ENCODE measurements around the gene MTHFR. TPM values are rescaled to one million over a fixed set of nuclear protein-coding genes. Genes with fewer than 3 reads are reported as not detected.
A peak's percentile ranks its signal among the peaks of the same experiment; 100 is the strongest.

The MTHFR gene
- total and polyA plus RNA-seq, 3 experiments from 2014 or later: 10.0 to 16.3 (median 13.5) TPM

DNA sequence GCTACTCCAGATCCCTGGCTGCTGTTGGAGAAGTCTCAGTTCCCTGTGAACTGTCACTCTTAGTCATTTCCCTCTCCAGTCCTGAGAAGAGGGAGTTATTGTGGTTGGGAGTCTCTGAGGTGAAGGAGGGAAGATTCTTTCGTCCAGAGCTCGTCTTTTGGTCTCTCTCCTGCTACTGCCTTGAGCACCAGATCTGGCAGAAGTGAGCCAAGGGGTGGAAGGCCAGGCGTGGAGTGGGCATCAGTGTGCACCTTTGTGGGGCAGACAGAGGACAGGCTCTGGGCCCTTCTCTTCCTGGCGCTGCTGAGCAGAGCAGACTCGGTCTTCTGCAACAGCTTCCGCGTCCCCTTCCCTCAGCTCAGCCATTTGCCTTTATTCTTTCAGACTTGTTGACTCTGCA is 19.4 kb upstream of the MTHFR start:
- Mint-ChIP-seq H3K27ac (no peak overlapping the region), H3K4me3 (no peak overlapping the region), H3K27me3 (no peaks in the 10 kb centered on the region), H3K36me3 (peaks cover 0 to 82% (median 8%) of the 10 kb centered on the region in 3 donors), H3K9me3 (no peaks in the 10 kb centered on the region), H3K4me1 (no peaks in the 10 kb centered on the region)
- Histone ChIP-seq H3K36me3 (ENCODE audit: insufficient read depth, low read length) (peaks cover 22% of the 10 kb centered on the region), H3K27ac (ENCODE audit: low read depth, low read length) (no peak overlapping the region), H3K27me3 (ENCODE audit: insufficient read depth, low read length, poor library complexity, severe bottlenecking) (no peaks in the 10 kb centered on the region), H3K4me3 (ENCODE audit: low read length) (no peak overlapping the region), H3K4me1 (ENCODE audit: insufficient read depth, low read length) (no peaks in the 10 kb centered on the region), H3K9me3 (ENCODE audit: low read length) (no peaks in the 10 kb centered on the region)
- no peak for DNase-seq
- ChIA-PET CTCF (no interaction called here), POLR2A (no interaction called here)

DNA sequence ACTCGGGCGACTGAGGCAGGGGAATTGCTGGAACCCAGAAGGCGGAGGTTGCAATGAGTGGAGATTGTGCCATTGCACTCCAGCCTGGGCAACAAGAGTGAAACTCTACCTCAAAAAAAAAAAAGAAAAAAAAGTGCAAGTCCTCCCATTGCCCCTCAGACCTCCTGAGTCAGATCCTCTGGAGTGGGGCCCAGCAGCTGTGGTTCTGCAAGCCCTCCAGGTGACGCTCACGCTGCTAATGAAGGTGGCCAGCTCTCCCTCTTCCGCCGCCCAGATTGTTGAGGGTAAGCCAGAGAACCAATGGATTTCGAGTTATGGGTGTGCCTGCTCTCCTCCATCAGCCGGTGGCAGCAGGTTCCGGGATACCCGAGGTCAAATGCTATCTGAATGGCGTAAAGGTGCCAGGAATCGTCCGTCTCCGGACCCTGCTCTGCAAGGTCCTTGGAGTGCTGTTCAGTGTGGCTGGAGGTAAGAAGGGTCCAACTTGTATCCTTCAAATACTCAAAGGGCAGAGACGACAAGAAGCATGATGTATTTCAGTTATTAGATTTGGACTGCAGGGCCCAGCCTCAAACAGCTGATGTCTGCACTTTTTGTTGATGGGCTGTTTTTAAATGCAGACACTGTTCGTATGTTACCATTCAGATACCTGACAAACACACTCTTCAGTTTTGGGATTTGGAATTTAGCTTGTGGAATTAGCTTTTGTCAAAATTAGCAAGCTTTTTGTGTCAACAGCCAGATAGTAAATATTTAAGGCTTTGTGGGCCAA is 17.8 kb upstream of the MTHFR start:
- Histone ChIP-seq H3K4me1 (ENCODE audit: insufficient read depth, low read length) (no peaks in the 10 kb centered on the region), H3K4me3 (ENCODE audit: low read length) (no peak overlapping the region), H3K27me3 (ENCODE audit: insufficient read depth, low read length, poor library complexity, severe bottlenecking) (no peaks in the 10 kb centered on the region), H3K36me3 (ENCODE audit: insufficient read depth, low read length) (peaks cover 24% of the 10 kb centered on the region), H3K9me3 (ENCODE audit: low read length) (no peaks in the 10 kb centered on the region), H3K27ac (ENCODE audit: low read depth, low read length) (no peak overlapping the region)
- DNase-seq: no peak
- Mint-ChIP-seq H3K27ac (peak overlapping the region in 1 of 8 donors; percentile 10), H3K4me1 (no peaks in the 10 kb centered on the region), H3K27me3 (no peaks in the 10 kb centered on the region), H3K4me3 (no peak overlapping the region), H3K9me3 (no peaks in the 10 kb centered on the region), H3K36me3 (peaks cover 0 to 83% (median 8%) of the 10 kb centered on the region in 3 donors)
- POLR2A ChIA-PET: no interaction called here
- CTCF ChIA-PET: interaction anchor here (1.3 kb wide), 1 partner anchor 15 kb away, joined by 3 read pairs; no protein-coding TSS in a partner anchor

DNA sequence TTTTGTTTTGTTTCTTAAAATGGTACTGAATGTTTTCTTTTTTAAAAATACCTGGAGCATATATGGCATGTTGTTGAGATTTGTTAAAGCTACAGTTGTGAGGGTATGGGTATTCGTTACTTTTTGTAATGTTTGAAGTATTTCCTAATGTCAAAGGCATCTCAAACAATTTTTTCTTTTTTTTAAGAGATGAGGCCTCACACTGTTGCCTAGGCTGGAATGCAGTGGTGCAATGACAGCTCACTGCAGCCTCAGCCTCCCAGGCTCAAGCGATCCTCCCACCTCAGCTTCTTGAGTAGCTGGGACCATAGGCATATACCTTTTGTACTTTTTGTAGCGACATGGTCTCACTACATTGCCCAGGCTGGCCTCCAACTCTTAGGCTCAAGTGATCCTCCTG is 16.3 kb upstream of the MTHFR start:
- Histone ChIP-seq H3K27me3 (ENCODE audit: insufficient read depth, low read length, poor library complexity, severe bottlenecking) (no peaks in the 10 kb centered on the region), H3K27ac (ENCODE audit: low read depth, low read length) (no peak overlapping the region), H3K4me3 (ENCODE audit: low read length) (no peak overlapping the region), H3K9me3 (ENCODE audit: low read length) (no peaks in the 10 kb centered on the region), H3K36me3 (ENCODE audit: insufficient read depth, low read length) (peaks cover 19% of the 10 kb centered on the region), H3K4me1 (ENCODE audit: insufficient read depth, low read length) (no peaks in the 10 kb centered on the region)
- CTCF ChIA-PET: no interaction called here
- no peak for DNase-seq
- Mint-ChIP-seq H3K9me3 (no peaks in the 10 kb centered on the region), H3K27me3 (no peaks in the 10 kb centered on the region), H3K4me3 (no peak overlapping the region), H3K27ac (peak overlapping the region in 1 of 8 donors; percentile 21), H3K36me3 (peaks cover 0 to 83% (median 5%) of the 10 kb centered on the region in 3 donors), H3K4me1 (no peaks in the 10 kb centered on the region)
- POLR2A ChIA-PET: no interaction called here

DNA sequence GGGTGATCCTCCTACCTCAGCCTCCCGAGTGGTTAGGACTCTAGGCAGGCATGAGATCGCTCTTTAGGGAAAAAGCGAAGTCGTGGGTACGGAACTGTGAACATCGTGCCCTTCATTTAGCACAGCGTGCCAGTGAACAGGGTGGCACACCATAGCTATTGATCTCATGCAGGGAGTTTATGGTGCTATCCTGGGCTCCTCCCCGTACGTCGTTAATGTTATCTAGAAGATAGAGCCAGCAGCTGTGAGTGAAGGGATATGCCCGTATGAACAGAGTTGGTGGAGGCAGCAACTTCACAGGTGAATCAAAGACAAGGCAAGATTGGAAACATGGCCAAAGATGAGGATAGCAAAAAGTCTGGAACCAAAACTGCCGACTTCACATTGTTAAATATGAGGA is 11.4 kb upstream of the MTHFR start:
- Mint-ChIP-seq H3K4me1 (peaks cover 0 to 4% (median 3%) of the 10 kb centered on the region in 3 donors), H3K27me3 (no peaks in the 10 kb centered on the region), H3K9me3 (no peaks in the 10 kb centered on the region), H3K4me3 (no peak overlapping the region), H3K36me3 (peaks cover 0 to 74% (median 15%) of the 10 kb centered on the region in 3 donors), H3K27ac (no peak overlapping the region)
- Histone ChIP-seq H3K27ac (ENCODE audit: low read depth, low read length) (no peak overlapping the region), H3K36me3 (ENCODE audit: insufficient read depth, low read length) (peaks cover 29% of the 10 kb centered on the region), H3K27me3 (ENCODE audit: insufficient read depth, low read length, poor library complexity, severe bottlenecking) (no peaks in the 10 kb centered on the region), H3K9me3 (ENCODE audit: low read length) (no peaks in the 10 kb centered on the region), H3K4me1 (ENCODE audit: insufficient read depth, low read length) (no peaks in the 10 kb centered on the region), H3K4me3 (ENCODE audit: low read length) (no peak overlapping the region)
- POLR2A ChIA-PET: no interaction called here
- CTCF ChIA-PET: no interaction called here
- DNase-seq: no peak

DNA sequence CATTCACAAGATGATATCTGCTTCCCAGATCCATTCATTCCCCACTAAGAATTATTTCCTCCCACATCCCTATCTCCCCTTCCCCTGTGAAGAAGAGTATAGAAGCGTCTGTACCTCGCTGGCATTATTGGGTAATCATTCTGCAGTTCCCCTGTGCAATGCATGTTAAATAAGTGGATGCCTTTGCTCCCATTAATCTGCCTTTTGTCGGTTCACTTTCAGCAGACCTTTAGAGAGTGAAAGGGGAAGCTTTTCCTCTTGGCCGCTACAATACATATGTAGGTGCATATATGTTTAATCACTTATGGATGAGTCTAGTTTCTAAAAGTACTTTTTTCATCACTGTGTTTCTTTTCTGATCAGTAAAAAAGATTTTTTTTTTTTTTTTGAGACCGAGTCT is 7.3 kb upstream of the MTHFR start:
- Histone ChIP-seq H3K27me3 (ENCODE audit: insufficient read depth, low read length, poor library complexity, severe bottlenecking) (no peaks in the 10 kb centered on the region), H3K9me3 (ENCODE audit: low read length) (no peaks in the 10 kb centered on the region), H3K4me3 (ENCODE audit: low read length) (no peak overlapping the region), H3K36me3 (ENCODE audit: insufficient read depth, low read length) (peaks cover 22% of the 10 kb centered on the region), H3K27ac (ENCODE audit: low read depth, low read length) (no peak overlapping the region), H3K4me1 (ENCODE audit: insufficient read depth, low read length) (no peaks in the 10 kb centered on the region)
- Mint-ChIP-seq H3K4me1 (peaks cover 4 to 15% (median 13%) of the 10 kb centered on the region in 3 donors), H3K27me3 (no peaks in the 10 kb centered on the region), H3K36me3 (peaks cover 0 to 72% (median 20%) of the 10 kb centered on the region in 3 donors), H3K4me3 (no peak overlapping the region), H3K9me3 (no peaks in the 10 kb centered on the region), H3K27ac (no peak overlapping the region)
- no peak for DNase-seq
- POLR2A ChIA-PET: no interaction called here
- CTCF ChIA-PET: no interaction called here

DNA sequence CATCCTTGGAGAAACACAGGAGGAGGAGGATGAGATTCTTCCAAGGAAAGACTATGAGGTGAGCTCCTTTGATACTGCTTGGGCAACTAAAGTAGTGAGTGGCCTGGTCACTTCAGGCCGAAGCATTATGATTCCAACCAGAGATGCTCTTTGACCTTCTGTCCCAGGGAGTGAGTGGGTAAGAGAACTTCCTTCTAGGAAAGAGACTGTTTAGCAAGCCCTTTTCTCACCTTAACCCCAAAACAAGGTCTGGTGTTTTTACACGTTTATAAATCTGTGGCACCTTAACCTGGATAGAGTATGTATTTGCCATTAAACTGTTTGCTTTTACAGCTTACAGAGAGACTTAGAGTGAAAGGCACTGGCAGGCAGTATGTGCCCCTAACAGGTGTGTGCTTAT is 1.4 kb upstream of the MTHFR start:
- H3K36me3 Mint-ChIP-seq: peaks cover 0 to 44% (median 7%) of the 10 kb centered on the region in 3 donors
- CTCF ChIA-PET: interaction anchor here (0.6 to 1.7 kb wide), 5 partner anchors 31 to 220 kb away, joined by 3 to 6 read pairs (median 3); no protein-coding TSS in a partner anchor
- POLR2A ChIA-PET: interaction anchor here (0.5 to 1.8 kb wide), 2 partner anchors 101 to 103 kb away, joined by 3 to 10 read pairs; no protein-coding TSS in a partner anchor
- peak overlapping the region; percentile 94 to 100 (median 99) for H3K4me3 Mint-ChIP-seq
- DNase-seq: no peak
- Histone ChIP-seq H3K9me3 (ENCODE audit: low read length) (no peaks in the 10 kb centered on the region), H3K4me3 (ENCODE audit: low read length) (peak overlapping the region; percentile 90), H3K27me3 (ENCODE audit: insufficient read depth, low read length, poor library complexity, severe bottlenecking) (no peaks in the 10 kb centered on the region), H3K4me1 (ENCODE audit: insufficient read depth, low read length) (peaks cover 48% of the 10 kb centered on the region), H3K36me3 (ENCODE audit: insufficient read depth, low read length) (peaks cover 3% of the 10 kb centered on the region), H3K27ac (ENCODE audit: low read depth, low read length) (peak overlapping the region; percentile 95)
- peaks cover 51 to 64% (median 63%) of the 10 kb centered on the region in 3 donors for H3K4me1 Mint-ChIP-seq
- H3K9me3 Mint-ChIP-seq: no peaks in the 10 kb centered on the region
- H3K27ac Mint-ChIP-seq: peak overlapping the region; percentile 90 to 100 (median 96)
- no peaks in the 10 kb centered on the region for H3K27me3 Mint-ChIP-seq

DNA sequence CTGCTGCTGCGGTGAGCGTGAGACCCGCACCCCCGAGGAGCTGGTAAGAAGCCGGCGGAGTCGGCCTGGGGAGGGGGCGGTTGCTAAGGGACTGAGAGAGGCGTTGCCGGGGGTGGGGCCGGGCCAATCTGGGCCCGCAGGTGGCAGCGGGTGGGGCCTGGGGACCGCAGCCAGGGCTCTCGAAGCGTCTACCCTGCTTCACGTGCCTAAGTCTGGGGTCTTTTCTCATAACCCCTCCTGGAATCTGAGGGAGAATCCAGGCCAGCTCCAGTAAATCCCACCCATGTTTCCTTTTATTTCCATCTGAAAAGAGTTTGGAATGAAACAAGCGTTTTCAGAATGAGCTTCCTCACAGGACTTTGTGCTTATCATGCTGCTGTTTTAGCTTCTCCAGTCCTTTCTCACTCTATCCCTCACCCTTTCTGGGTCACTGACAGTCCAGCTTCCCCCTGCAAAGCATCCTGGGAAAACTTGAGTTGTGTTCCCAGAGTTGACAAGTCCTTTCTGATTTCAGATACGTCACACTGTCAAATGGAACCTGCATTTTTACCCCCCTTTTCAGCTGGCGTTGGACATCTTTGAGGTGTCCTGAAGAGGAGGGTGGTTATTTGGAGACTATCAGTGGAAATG is 658 bp upstream of the MTHFR start:
- CTCF ChIA-PET: interaction anchor here (0.8 to 1.7 kb wide), 5 partner anchors 32 to 163 kb away, joined by 3 to 6 read pairs (median 3); no protein-coding TSS in a partner anchor
- peak overlapping the region; percentile 94 to 100 (median 99) for H3K4me3 Mint-ChIP-seq
- peak overlapping the region; percentile 90 to 100 (median 98) for H3K27ac Mint-ChIP-seq
- H3K27ac ChIP-seq (ENCODE audit: low read depth, low read length): peak overlapping the region; percentile 95
- peaks cover 52% of the 10 kb centered on the region for H3K4me1 ChIP-seq (ENCODE audit: insufficient read depth, low read length)
- H3K4me3 ChIP-seq (ENCODE audit: low read length): peak overlapping the region; percentile 90
- POLR2A ChIA-PET: interaction anchor here (0.8 to 1.8 kb wide), 5 partner anchors 21 to 173 kb away, joined by 3 to 15 read pairs (median 4); partner anchors contain the start of gene AGTRAP
- no peaks in the 10 kb centered on the region for H3K27me3 ChIP-seq (ENCODE audit: insufficient read depth, low read length, poor library complexity, severe bottlenecking)
- peak in 1 of 5 donors; percentile 72 for DNase-seq
- H3K27me3 Mint-ChIP-seq: no peaks in the 10 kb centered on the region
- peaks cover 55 to 70% (median 67%) of the 10 kb centered on the region in 3 donors for H3K4me1 Mint-ChIP-seq
- no peaks in the 10 kb centered on the region for H3K9me3 Mint-ChIP-seq
- no peaks in the 10 kb centered on the region for H3K36me3 ChIP-seq (ENCODE audit: insufficient read depth, low read length)
- peaks cover 0 to 41% (median 1%) of the 10 kb centered on the region in 3 donors for H3K36me3 Mint-ChIP-seq
- no peaks in the 10 kb centered on the region for H3K9me3 ChIP-seq (ENCODE audit: low read length)

Measured in CD8-positive, alpha-beta memory T cell (primary cell).